Stomach (tissue), 4 donors: ENCODE data around the gene EXOSC5.

Source experiments
- CTCF ChIP-seq, 7 experiments: fragments of 450-650 bp in 4 of 7; fragments of 200-600 bp in 3 of 7; sonication (generic) in 3 of 7; IDR thresholded peaks; one replicate each; pipeline ENCODE4 v1.5.1; 2016 to 2019; ENCODE audit warnings: antibody characterized with exemption in 7 of 7, control low read depth in 2 of 7, mild to moderate bottlenecking in 1 of 7
- EP300 ChIP-seq: sonication (generic); formaldehyde crosslinking; IDR thresholded peaks from one replicate; pipeline ENCODE4 v1.6.1; 2017; ENCODE audit warnings: antibody characterized with exemption
- POLR2A ChIP-seq, 4 donors: fragments of 450-650 bp; IDR thresholded peaks; one replicate each; pipeline ENCODE4 v1.6.1; 2016; ENCODE audit warnings: antibody characterized with exemption in 4 of 4, control low read depth in 2 of 4, mild to moderate bottlenecking in 1 of 4, moderate library complexity in 1 of 4

- TF ChIP-seq CTCF (IDR thresholded peaks at IDR 0.05) (no peak), POLR2A (IDR thresholded peaks at IDR 0.05) (no peak), EP300 (no peak)
Observed at GRCh38 chr19:41357746-41358145, 39.4 kb downstream of the EXOSC5 start.
